GM19463 (cell line): ENCODE measurements around the gene RPIA.
A peak's percentile ranks its signal among the peaks of the same experiment; 100 is the strongest.
"Not testable (repeated sequence)": the region's sequence is repeated elsewhere in the genome, so short reads cannot be mapped to it uniquely, and the experiment has no call there.

ENCODE experiments used
- ATAC-seq: cut with Tn5 transposase; IDR thresholded peaks from one replicate; pipeline ENCODE4 v1.9.1; 2021; ENCODE audit warnings: mild to moderate bottlenecking, moderate library complexity; ENCODE audit not compliant: unreplicated experiment

RPIA gene

GRCh38 chr2:88691339-88692183, at the start of gene RPIA:
RPIA (plus strand) TSS chr2:88691673; CDS start chr2:88691699, 26 bp downstream.
- peak; percentile 95 for ATAC-seq

GRCh38 chr2:88642278-88642677, 49.2 kb upstream of the RPIA start:
- ATAC-seq, result no peak

GRCh38 chr2:88645291-88645882, 46.1 kb upstream of the RPIA start:
- ATAC-seq, result not testable (repeated sequence)

GRCh38 chr2:88651646-88652045, 39.8 kb upstream of the RPIA start:
- no peak for ATAC-seq

GRCh38 chr2:88654714-88655113, 36.8 kb upstream of the RPIA start:
- ATAC-seq, result no peak

GRCh38 chr2:88656690-88657089, 34.8 kb upstream of the RPIA start:
- ATAC-seq, result no peak

- no peak for ATAC-seq
Measured at GRCh38 chr2:88657131-88657530, 34.3 kb upstream of the RPIA start.

- ATAC-seq, result no peak
Measured at GRCh38 chr2:88658326-88658725, 33.1 kb upstream of the RPIA start.

- ATAC-seq, result no peak
Measured at GRCh38 chr2:88658881-88659537, 32.5 kb upstream of the RPIA start.

- no peak for ATAC-seq
Measured at GRCh38 chr2:88659538-88659915, 31.9 kb upstream of the RPIA start.

GRCh38 chr2:88660622-88661021, 30.9 kb upstream of the RPIA start:
- no peak for ATAC-seq

GRCh38 chr2:88666576-88666975, 24.9 kb upstream of the RPIA start:
- ATAC-seq, result no peak

GRCh38 chr2:88667219-88667618, 24.3 kb upstream of the RPIA start:
- no peak for ATAC-seq

- no peak for ATAC-seq
Measured at GRCh38 chr2:88668862-88669261, 22.6 kb upstream of the RPIA start.

GRCh38 chr2:88669482-88670214, 21.8 kb upstream of the RPIA start:
- ATAC-seq, result peak; percentile 90

- ATAC-seq, result no peak
Measured at GRCh38 chr2:88671786-88672427, 19.6 kb upstream of the RPIA start.

- ATAC-seq, result no peak
Measured at GRCh38 chr2:88673363-88673762, 18.1 kb upstream of the RPIA start.

- no peak for ATAC-seq
Measured at GRCh38 chr2:88680266-88680902, 11.1 kb upstream of the RPIA start.

- no peak for ATAC-seq
Measured at GRCh38 chr2:88680916-88681315, 10.6 kb upstream of the RPIA start.
